SU-DHL-6 (cell line): ENCODE measurements around the gene RFTN1.

Experiments used
- H2AFZ ChIP-seq: fragments of 200-600 bp; sonication (generic); 2 replicates; pipeline ENCODE4 v1.6.1; 2014; ENCODE audit warnings: low read depth, mild to moderate bottlenecking, moderate library complexity, mixed read lengths, antibody characterized with exemption, low read length; ENCODE audit not compliant: severe bottlenecking
- H3F3A ChIP-seq: fragments of 200-600 bp; shearing (Covaris generic); 2 replicates; pipeline ENCODE4 v1.6.0; 2016; ENCODE audit warnings: antibody characterized with exemption, mild to moderate bottlenecking; ENCODE audit not compliant: insufficient read depth
- H3K27ac ChIP-seq: fragments of 200-600 bp; sonication (generic); 2 replicates; pipeline ENCODE4 v1.5.1; 2016; ENCODE audit warnings: low read depth, mild to moderate bottlenecking, low read length, moderate library complexity, mixed read lengths
- H3K27me3 ChIP-seq: fragments of 200-600 bp; sonication (generic), shearing (Covaris generic); 2 replicates; pipeline ENCODE4 v1.6.0; 2014; ENCODE audit warnings: mild to moderate bottlenecking, low read length
- H3K36me3 ChIP-seq: fragments of 200-600 bp; sonication (generic); 2 replicates; pipeline ENCODE4 v1.6.1; 2014; ENCODE audit warnings: mild to moderate bottlenecking, low read length, mixed read lengths
- H3K4me2 ChIP-seq: fragments of 300-600, 200-600 bp; shearing (Covaris generic), sonication (generic); 2 replicates; pipeline ENCODE4 v1.6.0; 2014; ENCODE audit warnings: low read length, low read depth, mild to moderate bottlenecking; ENCODE audit not compliant: poor library complexity, severe bottlenecking
- H3K4me3 ChIP-seq: fragments of 200-600 bp; sonication (generic); 2 replicates; pipeline ENCODE4 v1.5.1; 2014; ENCODE audit warnings: antibody characterized with exemption, low read length, mild to moderate bottlenecking, mixed read lengths; ENCODE audit not compliant: insufficient read depth, poor library complexity, severe bottlenecking
- H3K79me2 ChIP-seq: fragments of 200-600 bp; sonication (generic); 2 replicates; pipeline ENCODE4 v1.6.1; 2014; ENCODE audit warnings: mild to moderate bottlenecking, low read length, moderate library complexity; ENCODE audit not compliant: insufficient read depth
- H3K9ac ChIP-seq: fragments of 200-600 bp; sonication (generic); 2 replicates; pipeline ENCODE4 v1.7.0; 2014; ENCODE audit warnings: mild to moderate bottlenecking, low read length
- H3K9me2 ChIP-seq: fragments of 200-600 bp; sonication (generic); replicated peaks from 2 replicates; pipeline ENCODE4 v1.6.1; 2014; ENCODE audit warnings: low read length; ENCODE audit not compliant: insufficient read depth
- H3K9me3 ChIP-seq: fragments of 200-600 bp; sonication (generic); 2 replicates; pipeline ENCODE4 v1.6.1; 2014; ENCODE audit warnings: low read length, mixed read lengths; ENCODE audit not compliant: insufficient read depth
- H4K20me1 ChIP-seq: fragments of 200-600 bp; sonication (generic); 2 replicates; pipeline ENCODE4 v1.6.1; 2014; ENCODE audit warnings: low read depth, mild to moderate bottlenecking, antibody characterized with exemption, low read length, moderate library complexity, mixed read lengths
- CTCF ChIP-seq: fragments of 200-600 bp; sonication (generic); IDR thresholded peaks from one replicate; pipeline ENCODE4 v1.5.1; 2017; ENCODE audit warnings: antibody characterized with exemption, mild to moderate bottlenecking, low read length, moderate library complexity; ENCODE audit not compliant: insufficient read depth, poor library complexity, severe bottlenecking
- EZH2phosphoT487 ChIP-seq: fragments of 200-600 bp; sonication (generic), shearing (Covaris generic); conservative IDR thresholded peaks from 2 replicates; pipeline ENCODE4 v1.6.1; 2018; ENCODE audit warnings: mild to moderate bottlenecking, antibody characterized with exemption, low read length, moderate library complexity, mixed read lengths

Gene RFTN1

GRCh38 chr3:16514021-16514700 lies 662 bp upstream of the RFTN1 start:
- Histone ChIP-seq H3K27me3 (no peaks in the 10 kb centered on the region), H2AFZ (no peak overlapping the region), H3K79me2 (peaks cover 59% of the 10 kb centered on the region), H3K9me2 (no peaks in the 10 kb centered on the region), H3K27ac (peak overlapping the region; percentile 97), H3F3A (peaks cover 63% of the 10 kb centered on the region), H4K20me1 (no peaks in the 10 kb centered on the region), H3K9me3 (no peaks in the 10 kb centered on the region), H3K9ac (peak overlapping the region; percentile 96), H3K36me3 (no peaks in the 10 kb centered on the region), H3K4me3 (peak overlapping the region; percentile 63), H3K4me2 (peak overlapping the region; percentile 70)
- TF ChIP-seq EZH2phosphoT487 (no peak), CTCF (no peak)

- H3K27ac ChIP-seq, result peak overlapping the region; percentile 97
- H4K20me1 ChIP-seq, result peaks cover 6% of the 10 kb centered on the region
- no peak overlapping the region for H2AFZ ChIP-seq
- H3K9me2 ChIP-seq, result no peaks in the 10 kb centered on the region
- H3K9ac ChIP-seq, result peak overlapping the region; percentile 96
- H3K9me3 ChIP-seq, result no peaks in the 10 kb centered on the region
- H3K36me3 ChIP-seq, result peaks cover 2% of the 10 kb centered on the region
- peak overlapping the region; percentile 97 for H3K4me2 ChIP-seq
- TF ChIP-seq EZH2phosphoT487, result no peak
- TF ChIP-seq CTCF, result no peak
- H3K27me3 ChIP-seq, result no peaks in the 10 kb centered on the region
- peaks cover 63% of the 10 kb centered on the region for H3F3A ChIP-seq
- peaks cover 75% of the 10 kb centered on the region for H3K79me2 ChIP-seq
- peak overlapping the region; percentile 63 for H3K4me3 ChIP-seq
Measured at GRCh38 chr3:16512435-16513140, 911 bp downstream of the RFTN1 start.

GRCh38 chr3:16511681-16512434 lies 1.6 kb downstream of the RFTN1 start:
- H3K27me3 ChIP-seq, result no peaks in the 10 kb centered on the region
- peak overlapping the region; percentile 66 for H3K4me3 ChIP-seq
- peaks cover 63% of the 10 kb centered on the region for H3F3A ChIP-seq
- no peaks in the 10 kb centered on the region for H3K9me3 ChIP-seq
- no peaks in the 10 kb centered on the region for H3K9me2 ChIP-seq
- no peak overlapping the region for H2AFZ ChIP-seq
- H3K79me2 ChIP-seq, result peaks cover 82% of the 10 kb centered on the region
- peak overlapping the region; percentile 97 for H3K27ac ChIP-seq
- H3K9ac ChIP-seq, result peak overlapping the region; percentile 96
- TF ChIP-seq EZH2phosphoT487 (no peak), CTCF (no peak)
- peaks cover 9% of the 10 kb centered on the region for H3K36me3 ChIP-seq
- H4K20me1 ChIP-seq, result peaks cover 13% of the 10 kb centered on the region
- H3K4me2 ChIP-seq, result peak overlapping the region; percentile 97
